ENCODE results near the gene FAM32A.

The FAM32A gene

GRCh38 chr19:16203256-16204004 is 18.2 kb downstream of the FAM32A start:
- DNase-seq, result no peak

DNA sequence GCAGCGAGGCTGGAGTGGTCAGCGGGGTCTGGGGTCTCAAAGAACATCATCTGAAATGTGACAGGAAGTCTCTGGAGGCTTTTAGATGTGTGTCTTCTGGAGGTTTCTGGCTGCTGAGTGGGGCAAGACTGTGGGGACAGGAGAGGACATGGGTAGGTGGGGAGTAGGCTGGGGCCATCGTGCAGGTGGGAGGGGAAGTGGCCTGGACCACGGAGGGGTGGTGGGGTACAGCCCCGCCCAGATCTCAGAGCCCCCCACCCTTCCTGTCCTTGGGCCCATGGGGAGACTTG is 18.7 kb downstream of the FAM32A start:
- no peak for DNase-seq

- DNase-seq, result no peak
These were observed 20.2 kb downstream of the FAM32A start for GRCh38 chr19:16205205-16206045.

DNA sequence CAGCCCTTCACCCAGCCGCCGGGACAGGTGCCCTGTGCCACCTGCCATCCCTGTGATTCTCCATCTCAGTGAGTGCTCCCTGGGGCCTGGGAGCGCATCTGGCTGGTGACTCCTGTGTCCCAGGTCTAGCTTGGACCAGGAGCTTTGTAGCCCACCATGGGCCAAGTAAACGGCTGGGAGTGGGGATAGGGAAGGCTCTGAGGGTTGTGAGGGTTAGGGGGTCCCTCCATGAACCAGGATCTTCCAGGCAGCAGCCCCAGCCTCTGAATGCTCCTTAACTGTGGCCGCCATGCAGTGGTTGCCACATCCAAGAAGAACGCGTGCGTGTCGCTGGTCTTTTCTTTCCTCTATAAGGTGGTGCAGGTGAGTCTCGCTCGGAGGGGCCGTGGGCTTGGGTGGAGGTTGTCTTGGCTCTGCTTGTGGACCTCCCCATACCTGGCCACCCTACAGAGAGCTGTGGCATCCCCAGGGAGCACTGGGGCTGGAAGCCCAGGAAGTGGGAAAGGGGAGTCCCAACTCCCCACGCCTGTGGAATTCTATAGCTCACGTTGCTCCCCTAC is 20.9 kb downstream of the FAM32A start:
- DNase-seq, result no peak

GRCh38 chr19:16206637-16207036 is 21.4 kb downstream of the FAM32A start:
- DNase-seq, result no peak

DNA sequence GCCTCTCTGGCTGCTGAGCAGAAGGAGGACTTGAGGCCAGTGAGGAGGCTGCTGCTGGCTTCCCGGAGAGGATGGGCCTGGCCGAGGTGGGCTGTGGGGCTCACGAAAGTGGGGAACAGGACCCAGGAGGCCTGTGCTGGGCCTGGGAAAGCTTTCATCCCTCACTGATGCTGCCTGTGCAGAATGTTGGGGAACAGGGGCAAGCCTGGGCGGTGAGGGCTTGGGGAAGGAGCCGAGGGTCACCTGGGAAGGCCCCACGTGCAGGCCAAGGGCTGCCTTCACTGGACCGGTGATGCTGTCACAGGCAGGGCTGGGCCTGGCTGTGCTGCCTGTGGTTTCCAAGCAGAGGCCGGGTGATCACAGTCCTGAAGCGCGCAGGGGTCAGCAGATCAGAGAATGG is 21.9 kb downstream of the FAM32A start:
- no peak for DNase-seq

DNA sequence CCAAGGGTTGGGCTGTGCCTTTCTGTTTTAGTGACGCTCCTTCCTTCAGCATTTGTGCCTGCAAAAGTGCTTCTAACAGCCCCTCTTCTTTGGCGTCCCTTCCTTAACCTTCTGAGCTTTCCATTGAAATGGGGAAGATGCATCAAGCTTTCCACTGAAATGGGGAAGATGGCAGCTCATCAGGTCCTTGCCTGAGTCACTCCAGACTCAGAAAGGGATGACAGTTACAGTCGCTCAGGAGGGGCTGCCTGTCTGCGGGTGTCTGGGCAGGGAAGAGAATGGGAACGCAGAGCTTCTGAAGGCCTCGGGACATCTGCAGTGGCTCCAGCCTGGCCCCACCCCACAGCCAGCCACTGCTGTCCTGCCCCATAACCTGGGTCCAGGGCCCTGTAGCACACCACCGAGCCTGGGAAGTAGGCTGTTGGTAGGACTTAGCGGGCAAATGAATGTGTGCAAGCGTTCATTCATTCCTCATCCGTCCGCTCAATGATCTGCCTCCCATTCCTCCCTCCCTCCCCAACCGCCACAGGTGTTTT is 22.3 kb downstream of the FAM32A start:
- no peak for DNase-seq

DNA sequence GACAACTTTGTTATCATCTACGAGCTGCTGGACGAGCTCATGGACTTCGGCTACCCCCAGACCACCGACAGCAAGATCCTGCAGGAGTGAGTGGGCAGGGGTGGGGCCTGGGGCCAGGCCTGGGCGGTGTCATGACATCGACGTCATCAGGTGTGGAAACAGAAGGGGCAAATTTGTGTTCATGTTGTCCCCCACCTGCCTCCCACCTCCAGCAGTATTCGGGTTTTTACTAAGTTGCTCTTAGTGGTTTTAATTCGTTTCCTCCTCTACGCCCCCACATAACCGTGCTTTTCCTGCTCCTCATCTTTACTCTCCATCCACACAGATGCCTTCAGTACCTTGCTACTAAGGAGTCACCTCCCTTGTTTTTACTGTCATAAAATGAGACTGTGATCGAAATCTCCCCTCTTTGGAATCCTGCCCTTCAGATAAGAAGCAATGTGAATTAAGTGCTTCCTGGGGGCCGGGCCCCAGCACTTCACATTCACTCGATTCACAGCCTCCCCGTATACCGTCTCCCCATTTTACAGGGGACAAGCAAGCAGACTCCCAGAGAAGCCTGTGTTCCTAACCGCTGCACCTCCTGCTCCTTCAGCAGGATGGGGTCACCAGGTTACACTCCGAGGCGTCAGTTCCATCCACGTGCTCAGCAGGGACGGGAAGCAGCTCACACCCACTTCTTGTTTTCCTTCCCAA is 23.0 kb downstream of the FAM32A start:
- DNase-seq, result no peak

DNA sequence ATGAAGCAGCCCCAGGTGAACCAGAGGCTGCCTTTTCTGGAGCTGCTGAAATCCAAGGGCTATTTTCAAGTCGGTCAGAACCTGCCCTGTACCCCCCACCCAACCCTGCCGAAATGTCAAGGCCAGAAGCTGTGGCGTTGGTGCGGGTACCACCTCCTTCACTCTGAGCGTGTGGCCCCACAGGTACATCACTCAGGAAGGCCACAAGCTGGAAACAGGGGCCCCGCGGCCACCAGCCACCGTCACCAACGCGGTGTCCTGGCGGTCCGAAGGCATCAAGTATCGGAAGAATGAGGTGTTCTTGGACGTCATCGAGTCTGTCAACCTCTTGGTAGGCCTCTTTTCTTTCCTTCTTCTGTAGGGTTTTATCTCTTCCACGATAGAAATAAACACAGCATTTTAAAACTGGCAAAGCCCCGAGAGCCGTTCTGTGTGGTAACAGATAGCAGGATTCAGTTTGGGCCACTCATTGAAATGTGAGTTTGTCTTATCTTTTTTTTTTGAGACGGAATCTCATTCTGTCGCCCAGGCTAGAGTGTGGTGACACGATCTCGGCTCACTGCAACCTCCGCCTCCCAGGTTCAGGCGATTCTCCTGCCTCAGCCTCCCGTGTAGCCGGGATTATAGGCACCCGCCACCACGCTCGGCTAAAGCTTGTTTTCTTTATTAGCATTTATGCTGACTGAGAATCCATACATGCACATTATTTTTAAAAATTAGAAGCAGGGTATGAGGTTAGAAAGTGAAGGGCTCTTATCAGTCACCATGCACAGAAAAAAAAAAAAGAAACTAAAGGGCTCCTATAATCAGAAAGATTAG is 23.8 kb downstream of the FAM32A start:
- no peak for DNase-seq

- no peak for DNase-seq
These were observed 25.0 kb downstream of the FAM32A start for GRCh38 chr19:16210168-16210567.

DNA sequence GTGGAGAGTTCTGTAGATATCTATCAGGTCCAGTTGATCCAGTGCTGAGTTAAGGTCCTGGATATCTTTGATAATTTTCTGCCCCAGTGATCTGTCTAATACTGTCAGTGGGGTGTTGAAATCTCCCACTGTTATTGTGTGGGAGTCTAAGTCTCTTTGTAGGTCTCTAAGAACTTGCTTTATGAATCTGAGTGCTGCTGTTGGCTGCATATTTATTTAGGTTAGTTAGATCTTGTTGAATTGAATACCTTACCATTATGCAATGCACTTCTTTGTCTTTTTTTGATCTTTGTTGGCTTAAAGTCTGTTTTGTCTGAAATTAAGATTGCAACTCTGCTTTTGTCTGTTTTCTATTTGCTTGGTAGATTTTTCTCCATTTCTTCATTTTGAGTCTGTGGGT is 27.9 kb downstream of the FAM32A start:
- DNase-seq, result no peak

- DNase-seq, result no peak
These were observed 31.8 kb downstream of the FAM32A start for GRCh38 chr19:16216744-16217670.

DNA sequence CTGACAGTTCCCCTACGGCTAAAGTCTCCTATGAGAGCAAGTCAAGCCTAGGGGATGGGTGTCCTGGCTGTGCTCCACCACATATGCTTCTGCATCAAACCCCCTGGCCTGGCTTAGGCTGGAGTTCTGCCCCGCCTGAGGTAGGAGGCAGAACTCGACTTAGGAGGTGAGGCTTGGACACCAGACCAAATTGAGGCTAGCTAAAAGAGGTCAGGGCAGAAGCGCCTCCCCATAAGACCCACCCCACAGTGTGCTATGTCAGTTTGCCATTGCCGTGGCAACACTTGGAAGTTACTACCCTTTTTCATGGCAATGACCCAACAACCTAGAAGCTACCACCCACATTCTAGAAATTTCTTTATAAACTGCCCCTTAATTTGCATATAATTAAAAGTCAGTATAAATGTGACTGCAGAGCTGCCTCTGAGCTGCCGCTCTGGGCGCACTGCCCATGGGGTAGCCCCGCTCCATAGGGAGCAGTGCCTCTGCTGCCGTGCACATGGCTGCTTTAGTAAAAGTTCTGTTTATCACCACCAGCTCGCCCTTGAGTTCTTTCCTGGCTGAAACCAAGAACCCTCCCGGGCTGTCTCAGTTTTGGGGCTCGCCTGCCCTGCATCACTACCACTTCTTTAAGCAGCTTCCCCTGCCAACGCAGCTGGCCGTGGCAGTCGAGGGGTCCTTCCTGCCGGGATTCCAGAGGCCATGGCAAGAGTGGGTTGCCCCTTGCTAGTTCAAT is 32.7 kb downstream of the FAM32A start:
- no peak for DNase-seq

DNA sequence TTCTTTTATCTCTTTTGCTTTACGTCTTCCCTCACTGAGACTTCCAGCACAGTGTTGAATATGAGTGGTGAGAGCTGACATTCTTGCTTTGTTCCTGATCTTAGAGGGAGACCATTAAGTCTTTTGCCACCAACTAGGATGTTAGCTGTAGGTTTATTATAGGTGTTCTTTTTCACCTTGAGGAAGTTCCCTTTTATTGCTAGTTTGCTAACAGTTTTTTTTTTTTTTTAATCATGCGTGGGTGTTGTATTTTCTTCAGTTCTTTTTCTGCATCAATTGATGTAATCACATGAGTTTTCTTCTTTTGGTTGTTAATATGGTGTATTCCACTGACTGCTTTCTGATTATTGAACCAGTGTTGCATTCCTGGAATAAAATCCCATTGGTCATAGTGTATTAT is 33.6 kb downstream of the FAM32A start:
- DNase-seq, result no peak

- DNase-seq, result no peak
These were observed 37.6 kb downstream of the FAM32A start for GRCh38 chr19:16222806-16223205.

DNA sequence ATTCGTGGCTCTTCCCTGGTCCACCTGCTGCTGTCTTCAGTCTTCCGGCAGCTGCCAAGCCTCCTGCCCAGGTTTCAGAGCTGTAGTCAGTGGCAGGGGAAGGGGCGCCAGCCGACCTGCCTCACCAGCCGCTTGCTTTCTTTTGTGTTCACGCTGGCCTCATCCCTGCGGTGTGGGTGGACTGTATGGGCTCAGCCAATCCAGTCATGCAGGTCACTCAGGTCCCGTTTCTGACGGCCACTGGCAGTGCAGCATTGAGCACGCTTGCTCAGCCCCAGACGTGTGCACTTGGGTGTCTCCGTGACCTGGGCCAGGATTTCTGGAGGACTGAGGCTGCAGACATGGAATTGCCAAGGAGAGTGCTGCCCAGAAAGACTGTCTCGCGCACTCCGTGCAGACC is 38.5 kb downstream of the FAM32A start:
- no peak for DNase-seq

GRCh38 chr19:16224293-16225045 is 39.3 kb downstream of the FAM32A start:
- no peak for DNase-seq

DNA sequence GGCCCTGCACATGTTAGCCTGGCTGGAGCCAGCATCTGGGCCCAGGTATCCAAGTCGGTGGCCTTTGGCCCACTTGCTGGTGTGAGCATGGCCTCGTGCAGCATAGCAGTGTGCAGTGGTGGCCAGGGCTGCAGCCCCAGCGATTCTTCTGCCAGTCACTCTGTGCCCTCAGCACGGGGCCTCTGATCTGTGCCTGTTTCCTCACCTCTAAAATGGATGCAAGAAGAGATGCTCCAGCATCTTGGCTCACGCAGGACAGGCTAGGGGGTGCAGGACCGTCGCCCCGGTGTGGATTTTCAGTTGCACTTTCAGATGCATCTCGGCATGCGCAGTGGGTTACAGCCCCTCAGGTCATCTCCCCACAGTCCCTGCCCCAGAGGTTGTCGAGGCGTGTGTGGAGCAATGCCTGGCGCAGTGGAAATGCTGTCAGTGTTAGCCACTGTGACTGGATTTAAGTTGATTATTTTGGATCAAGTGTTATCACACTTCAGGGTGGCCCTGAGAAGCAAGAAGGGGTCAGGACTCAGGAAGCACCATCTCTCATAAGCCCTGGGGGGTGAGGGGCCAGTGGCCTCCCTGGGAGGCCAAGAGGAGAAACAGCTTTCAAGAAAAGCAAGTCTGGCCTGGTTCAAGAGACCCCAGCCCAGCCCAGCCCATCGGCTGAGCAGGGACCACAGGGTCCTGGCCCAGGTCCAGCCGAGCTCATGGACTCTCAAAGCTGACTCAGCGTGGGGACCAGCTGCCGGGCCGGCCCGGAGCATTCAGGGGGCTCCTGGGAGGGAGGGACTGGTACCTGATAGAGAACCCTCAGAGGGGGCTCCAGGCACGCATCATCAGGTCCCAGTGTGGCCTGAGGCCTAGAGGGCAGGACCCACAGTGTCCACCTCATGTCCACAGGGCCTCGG is 40.3 kb downstream of the FAM32A start:
- DNase-seq, result no peak

DNA sequence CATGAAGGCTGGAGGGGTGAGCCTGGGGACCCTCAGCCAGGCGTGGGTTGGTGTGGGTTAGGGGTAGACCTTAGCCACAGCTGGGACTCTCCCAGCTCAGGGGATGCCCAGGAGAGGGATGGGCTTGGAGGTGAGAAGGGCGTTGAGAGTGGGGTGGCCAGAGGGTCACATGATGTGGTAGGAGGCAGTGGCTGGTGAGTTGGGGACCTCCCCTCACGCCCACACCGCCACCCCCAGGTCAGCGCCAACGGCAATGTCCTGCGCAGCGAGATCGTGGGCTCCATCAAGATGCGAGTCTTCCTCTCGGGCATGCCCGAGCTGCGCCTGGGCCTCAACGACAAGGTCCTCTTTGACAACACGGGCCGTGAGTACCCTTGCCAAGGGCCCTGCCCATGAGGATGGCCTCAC is 41.0 kb downstream of the FAM32A start:
- DNase-seq, result no peak
